ENCODE measurements around the gene CLCN5.

Gene CLCN5

GRCh38 chrX:49878834-49879655 lies 43.4 kb upstream of the CLCN5 start, which contains the start of gene USP27X:
USP27X (plus strand) TSS chrX:49879484; CDS start chrX:49880308, 824 bp downstream.
- Histone ChIP-seq H3K27me3 (replicated peaks) (no peaks in the 10 kb centered on the region), H3K36me3 (replicated peaks) (no peaks in the 10 kb centered on the region), H3K4me3 (ENCODE audit: low read depth, low read length) (peak within 1 kb of the TSS; percentile 61), H3K27ac (peak within 1 kb of the TSS; percentile 66)
- TF ChIP-seq, protein P1, sequence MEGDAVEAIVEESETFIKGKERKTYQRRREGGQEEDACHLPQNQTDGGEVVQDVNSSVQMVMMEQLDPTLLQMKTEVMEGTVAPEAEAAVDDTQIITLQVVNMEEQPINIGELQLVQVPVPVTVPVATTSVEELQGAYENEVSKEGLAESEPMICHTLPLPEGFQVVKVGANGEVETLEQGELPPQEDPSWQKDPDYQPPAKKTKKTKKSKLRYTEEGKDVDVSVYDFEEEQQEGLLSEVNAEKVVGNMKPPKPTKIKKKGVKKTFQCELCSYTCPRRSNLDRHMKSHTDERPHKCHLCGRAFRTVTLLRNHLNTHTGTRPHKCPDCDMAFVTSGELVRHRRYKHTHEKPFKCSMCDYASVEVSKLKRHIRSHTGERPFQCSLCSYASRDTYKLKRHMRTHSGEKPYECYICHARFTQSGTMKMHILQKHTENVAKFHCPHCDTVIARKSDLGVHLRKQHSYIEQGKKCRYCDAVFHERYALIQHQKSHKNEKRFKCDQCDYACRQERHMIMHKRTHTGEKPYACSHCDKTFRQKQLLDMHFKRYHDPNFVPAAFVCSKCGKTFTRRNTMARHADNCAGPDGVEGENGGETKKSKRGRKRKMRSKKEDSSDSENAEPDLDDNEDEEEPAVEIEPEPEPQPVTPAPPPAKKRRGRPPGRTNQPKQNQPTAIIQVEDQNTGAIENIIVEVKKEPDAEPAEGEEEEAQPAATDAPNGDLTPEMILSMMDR (IDR thresholded peaks at IDR 0.05; ENCODE audit: low read depth, low read length, missing control alignments): peak; percentile 70
- peak; percentile 74 for DNase-seq
- in situ Hi-C loops (cut with HindIII; ENCODE audit: low pct_ligation_motif_present, low sequenced_read_pairs): no loop called here

DNA sequence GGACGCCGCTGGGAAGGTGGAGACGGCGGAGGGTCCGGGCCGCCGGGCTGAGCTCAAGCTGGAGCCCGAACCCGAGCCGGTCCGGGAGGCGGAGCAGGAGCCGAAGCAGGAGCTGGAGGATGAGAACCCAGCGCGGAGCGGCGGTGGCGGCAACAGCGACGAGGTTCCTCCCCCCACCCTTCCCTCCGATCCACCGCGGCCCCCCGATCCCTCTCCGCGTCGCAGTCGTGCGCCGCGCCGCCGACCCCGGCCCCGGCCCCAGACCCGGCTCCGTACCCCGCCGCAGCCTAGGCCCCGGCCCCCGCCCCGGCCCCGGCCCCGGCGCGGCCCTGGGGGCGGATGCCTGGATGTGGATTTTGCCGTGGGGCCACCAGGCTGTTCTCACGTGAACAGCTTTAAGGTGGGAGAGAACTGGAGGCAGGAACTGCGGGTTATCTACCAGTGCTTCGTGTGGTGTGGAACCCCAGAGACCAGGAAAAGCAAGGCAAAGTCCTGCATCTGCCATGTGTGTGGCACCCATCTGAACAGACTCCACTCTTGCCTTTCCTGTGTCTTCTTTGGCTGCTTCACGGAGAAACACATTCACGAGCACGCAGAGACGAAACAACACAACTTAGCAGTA lies 42.6 kb upstream of the CLCN5 start:
- TF ChIP-seq, protein P1 (IDR thresholded peaks at IDR 0.05; ENCODE audit: low read depth, low read length, missing control alignments): no peak
- H3K4me3 ChIP-seq (ENCODE audit: low read depth, low read length): peak overlapping the region; percentile 61
- no peaks in the 10 kb centered on the region for H3K36me3 ChIP-seq (replicated peaks)
- H3K27me3 ChIP-seq (replicated peaks): no peaks in the 10 kb centered on the region
- in situ Hi-C loops (cut with HindIII; ENCODE audit: low pct_ligation_motif_present, low sequenced_read_pairs): no loop called here
- DNase-seq: no peak
- peak overlapping the region; percentile 66 for H3K27ac ChIP-seq

- in situ Hi-C loops (cut with HindIII; ENCODE audit: low pct_ligation_motif_present, low sequenced_read_pairs): no loop called here
- H3K36me3 ChIP-seq (replicated peaks): no peaks in the 10 kb centered on the region
Observed at GRCh38 chrX:49880668-49881067, 41.7 kb upstream of the CLCN5 start.

GRCh38 chrX:49884290-49884862 lies 38.0 kb upstream of the CLCN5 start:
- in situ Hi-C loops (cut with HindIII; ENCODE audit: low pct_ligation_motif_present, low sequenced_read_pairs): no loop called here
- Histone ChIP-seq H3K4me3 (ENCODE audit: low read depth, low read length) (no peak overlapping the region), H3K36me3 (replicated peaks) (no peaks in the 10 kb centered on the region), H3K27ac (no peak overlapping the region), H3K27me3 (replicated peaks) (no peaks in the 10 kb centered on the region)
- peak; percentile 54 for DNase-seq
- TF ChIP-seq, protein P1 (IDR thresholded peaks at IDR 0.05; ENCODE audit: low read depth, low read length, missing control alignments): peak; percentile 86

More at GRCh38 chrX:49880668-49881067, 41.7 kb upstream of the CLCN5 start:
- DNase-seq: no peak
- TF ChIP-seq, protein P1 (IDR thresholded peaks at IDR 0.05; ENCODE audit: low read depth, low read length, missing control alignments): no peak
- Histone ChIP-seq H3K27ac (no peak overlapping the region), H3K4me3 (ENCODE audit: low read depth, low read length) (no peak overlapping the region), H3K27me3 (replicated peaks) (no peaks in the 10 kb centered on the region)

DNA sequence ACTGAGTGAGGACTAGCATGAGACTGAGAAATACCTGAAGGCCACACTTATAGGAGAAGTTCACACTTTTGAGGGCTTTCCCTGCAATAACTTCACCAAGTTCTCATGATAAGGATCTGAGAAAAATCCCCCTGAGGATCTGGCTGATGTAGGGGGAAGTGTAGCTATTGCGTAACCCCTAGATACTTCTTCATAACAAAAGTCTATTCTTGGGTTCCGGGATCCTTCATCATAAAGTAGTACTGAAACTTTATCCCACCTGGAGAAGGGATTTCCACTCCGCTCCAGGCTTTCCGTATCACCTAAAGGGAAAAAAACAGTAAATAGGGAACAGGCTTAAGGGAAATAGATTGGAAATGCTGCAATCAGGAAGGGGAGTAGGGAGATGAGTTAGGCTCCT lies 29.9 kb upstream of the CLCN5 start:
- Histone ChIP-seq H3K4me3 (ENCODE audit: low read depth, low read length) (no peak overlapping the region), H3K27ac (no peak overlapping the region), H3K27me3 (replicated peaks) (no peaks in the 10 kb centered on the region), H3K36me3 (replicated peaks) (no peaks in the 10 kb centered on the region)
- no peak for DNase-seq
- in situ Hi-C loops (cut with HindIII; ENCODE audit: low pct_ligation_motif_present, low sequenced_read_pairs): no loop called here
- TF ChIP-seq, protein P1 (IDR thresholded peaks at IDR 0.05; ENCODE audit: low read depth, low read length, missing control alignments): no peak
